ENCODE data around the gene ZCCHC8.

- TF ChIP-seq CTCF (conservative IDR thresholded peaks at IDR 0.05) (no peak), ZFX (IDR thresholded peaks at IDR 0.05) (no peak)
These were observed 17.1 kb upstream of the ZCCHC8 start for GRCh38 chr12:122517877-122518276.
